NCI-H446 (cell line): Measurements from ENCODE around the gene AQP2.

ENCODE experiments used
- DNase-seq, 2 experiments: peaks; one replicate each; lab custom pipeline; 2025; lab: John Stamatoyannopoulos, UW

The AQP2 gene

GRCh38 chr12:49920241-49920914 is 30.2 kb upstream of the AQP2 start:
- DNase-seq = no peak

DNA sequence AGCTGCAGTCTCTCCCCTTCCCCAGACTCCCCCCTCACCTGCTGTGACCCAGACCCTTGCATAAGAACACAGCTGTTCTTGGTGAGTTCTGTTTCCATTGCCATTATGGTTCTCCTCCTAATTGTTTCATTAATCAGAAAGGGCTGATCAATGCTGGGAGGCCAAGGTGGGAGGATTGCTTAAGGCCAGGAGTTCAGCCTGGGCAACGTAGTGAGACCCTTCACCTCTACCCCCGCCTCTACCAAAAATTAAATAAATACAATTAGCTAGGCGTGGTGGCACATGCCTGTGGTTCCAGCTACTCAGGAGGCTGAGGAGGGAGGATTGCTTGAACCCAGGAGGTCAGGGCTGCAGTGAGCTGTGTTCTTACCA is 29.6 kb upstream of the AQP2 start:
- no peak for DNase-seq

DNA sequence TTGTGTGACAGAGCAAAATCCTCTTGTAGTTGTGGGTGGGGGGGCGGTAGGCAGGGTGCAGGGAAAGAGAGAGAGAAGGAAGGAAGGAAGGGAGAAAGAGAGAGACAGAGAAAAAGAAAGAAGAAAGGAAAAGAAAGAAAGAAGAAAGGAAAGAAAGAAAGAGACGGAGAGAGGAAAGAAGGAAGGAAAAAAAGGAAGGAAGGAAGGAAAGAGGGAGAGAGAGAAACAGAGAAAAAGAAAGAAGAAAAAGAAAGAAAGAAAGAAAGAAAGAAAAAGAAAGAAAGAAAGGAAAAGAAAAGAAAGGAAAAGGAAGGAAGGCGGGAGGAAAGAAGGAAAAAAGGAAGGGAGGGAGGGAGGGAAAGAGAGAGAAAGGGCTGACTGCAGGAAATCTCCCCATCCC is 29.2 kb upstream of the AQP2 start:
- DNase-seq = no peak

- no peak for DNase-seq
These were observed 28.6 kb upstream of the AQP2 start for GRCh38 chr12:49921936-49922335.

- DNase-seq = no peak
These were observed 28.0 kb upstream of the AQP2 start for GRCh38 chr12:49922349-49923034.

DNA sequence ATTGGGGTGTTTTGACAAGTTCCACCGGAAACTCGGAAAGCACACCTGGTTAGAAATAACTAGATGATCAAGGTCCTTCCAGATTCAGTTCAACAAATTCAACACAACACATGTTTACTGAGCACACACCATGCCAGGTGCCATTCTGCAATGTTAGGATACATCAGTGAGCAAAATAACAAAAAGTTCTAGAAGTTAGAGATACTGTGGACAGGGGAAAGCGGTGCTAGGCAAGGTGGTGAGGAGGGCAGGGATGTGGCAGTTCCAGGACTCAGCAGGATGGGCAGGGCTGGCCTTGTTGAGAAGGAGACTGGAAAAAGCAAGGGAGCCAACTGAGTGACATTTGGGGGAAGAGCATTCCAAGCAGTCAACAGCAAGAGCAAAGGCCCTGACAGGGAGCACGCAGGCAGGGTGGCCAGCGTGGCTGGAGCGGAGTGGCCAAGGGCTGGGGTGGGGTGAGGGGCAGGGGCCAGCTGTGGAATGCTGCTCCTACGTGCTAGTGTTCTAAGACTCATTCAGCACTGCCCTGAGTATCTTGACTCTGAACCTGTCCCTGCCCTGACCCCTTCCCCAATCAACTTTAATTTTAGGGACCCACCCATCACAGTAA is 27.4 kb upstream of the AQP2 start:
- DNase-seq = no peak

- DNase-seq = no peak
These were observed 26.5 kb upstream of the AQP2 start for GRCh38 chr12:49923880-49924556.

GRCh38 chr12:49924628-49925246 is 25.8 kb upstream of the AQP2 start:
- DNase-seq = no peak

GRCh38 chr12:49925433-49926204 is 24.9 kb upstream of the AQP2 start:
- DNase-seq = no peak

- no peak for DNase-seq
These were observed 22.1 kb upstream of the AQP2 start for GRCh38 chr12:49928471-49928870.

GRCh38 chr12:49929581-49929980 is 21.0 kb upstream of the AQP2 start:
- DNase-seq = no peak

DNA sequence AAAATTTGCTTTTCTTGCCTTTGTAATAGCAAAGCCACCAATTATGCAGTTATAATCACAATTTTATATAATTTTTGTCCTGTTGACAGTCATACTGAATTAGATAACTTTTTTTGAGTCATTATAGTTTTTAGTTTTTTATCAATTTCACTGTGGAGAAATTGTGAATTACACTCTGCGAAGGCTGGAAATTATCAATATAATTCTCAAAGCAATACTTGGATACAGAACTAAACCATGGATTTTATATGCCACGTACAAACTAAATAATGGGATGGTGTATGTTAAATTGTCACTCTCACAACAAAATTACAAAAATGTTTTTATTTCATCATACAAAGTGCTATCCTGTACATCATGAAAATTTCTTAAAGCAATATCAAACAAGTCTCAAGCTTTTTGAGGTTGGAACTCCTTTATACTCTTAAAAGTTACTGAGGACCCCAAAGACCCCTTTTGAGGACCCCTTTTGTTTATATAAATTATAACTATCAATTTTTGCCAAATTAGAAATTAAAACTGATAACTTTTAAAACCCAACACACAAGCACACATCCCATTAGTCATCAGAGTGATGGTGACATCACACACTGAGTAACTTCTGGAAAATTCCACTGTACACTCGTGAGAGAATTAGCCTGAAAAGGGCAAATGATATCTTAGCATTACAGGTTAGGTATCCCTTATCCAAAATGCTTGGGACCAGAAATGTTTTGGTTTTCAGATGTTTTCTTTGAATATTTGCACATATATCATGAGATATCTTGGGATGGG is 19.8 kb upstream of the AQP2 start:
- no peak for DNase-seq

DNA sequence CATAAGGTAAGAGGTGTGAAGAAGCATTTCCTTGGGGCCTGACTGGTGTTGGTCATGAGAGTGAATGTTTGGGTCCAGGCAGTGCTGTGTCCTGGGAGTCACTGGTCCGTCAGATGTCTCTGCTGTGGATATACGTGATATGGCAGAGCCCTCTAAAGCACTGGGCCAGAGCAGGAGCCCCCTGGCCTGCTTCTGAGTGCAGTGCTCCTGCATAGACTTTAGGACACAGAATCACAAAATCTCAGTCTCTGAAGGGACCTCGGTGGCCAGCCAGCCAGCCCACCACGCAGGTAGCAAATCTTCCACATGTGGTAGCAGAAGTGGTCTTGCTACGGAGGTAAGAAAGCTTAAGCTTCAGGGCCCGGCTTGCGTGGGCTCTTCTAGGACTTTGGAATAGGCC is 18.5 kb upstream of the AQP2 start:
- no peak for DNase-seq

DNA sequence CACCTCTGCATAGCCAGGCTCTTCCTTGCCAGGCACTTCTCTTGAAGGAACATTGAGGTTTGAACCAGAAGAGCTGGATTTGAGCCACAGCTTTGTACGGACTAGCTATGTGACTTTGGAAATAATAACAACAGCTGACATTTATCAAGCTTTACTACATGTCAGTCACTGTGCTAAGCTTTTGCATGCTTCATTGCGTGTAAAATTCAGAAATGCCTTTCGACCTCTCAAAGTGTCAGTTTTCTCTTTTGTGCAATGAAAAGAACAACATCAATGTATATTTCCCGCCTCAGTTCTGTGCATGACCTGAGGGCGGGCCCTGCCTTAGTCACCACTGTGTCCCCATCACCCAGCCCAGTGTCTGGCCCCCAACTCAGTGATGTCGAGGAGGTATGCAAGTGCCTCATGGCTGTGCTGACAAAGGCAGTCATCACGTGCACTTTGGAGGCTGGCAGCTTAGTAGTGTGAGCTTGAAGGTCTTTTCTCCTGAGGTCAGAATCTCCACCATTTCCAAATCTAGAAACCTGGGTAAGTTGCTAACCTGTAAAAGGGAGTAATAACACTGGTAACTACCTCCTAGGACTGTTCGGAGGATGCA is 17.9 kb upstream of the AQP2 start:
- DNase-seq = no peak

DNA sequence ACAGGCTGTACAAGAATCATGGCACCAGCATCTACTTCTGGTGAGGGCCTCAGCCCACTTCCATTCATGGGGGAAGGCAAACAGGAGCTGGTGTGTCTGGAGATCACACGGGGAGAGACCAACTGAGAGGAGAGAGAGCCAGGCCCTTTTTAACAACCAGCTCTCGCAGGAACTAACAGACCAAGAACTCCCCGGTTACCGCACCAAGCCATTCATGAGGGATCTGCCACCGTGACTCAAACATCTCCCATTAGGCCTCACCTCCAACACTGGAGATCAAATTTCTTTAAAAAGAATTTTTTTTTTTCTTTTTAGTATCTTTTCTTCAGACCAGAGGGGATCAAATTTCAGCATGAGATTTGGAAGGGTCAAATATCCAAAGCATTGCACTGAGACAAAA is 16.7 kb upstream of the AQP2 start:
- no peak for DNase-seq

GRCh38 chr12:49934505-49934904 is 16.0 kb upstream of the AQP2 start:
- no peak for DNase-seq

DNA sequence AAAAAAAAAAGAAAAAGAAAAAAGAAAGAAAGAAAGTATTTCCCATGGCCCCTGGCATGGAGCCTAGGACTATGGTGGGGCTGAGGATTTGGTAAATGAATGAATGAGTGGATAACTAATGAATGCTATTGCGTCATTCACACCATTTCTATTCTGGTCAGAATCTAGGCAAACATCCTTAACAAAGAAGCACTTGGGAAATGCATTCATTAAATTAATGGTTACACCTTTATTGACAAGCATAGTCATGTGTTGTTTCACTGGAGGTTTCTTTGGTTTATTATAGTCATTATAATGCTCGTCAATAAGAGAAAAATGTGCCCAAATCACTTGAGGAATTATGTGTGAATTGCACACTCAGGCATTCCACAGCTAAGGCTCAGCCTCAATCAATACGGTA is 13.6 kb upstream of the AQP2 start:
- DNase-seq = no peak

- DNase-seq = no peak
These were observed 12.8 kb upstream of the AQP2 start for GRCh38 chr12:49937639-49938300.

DNA sequence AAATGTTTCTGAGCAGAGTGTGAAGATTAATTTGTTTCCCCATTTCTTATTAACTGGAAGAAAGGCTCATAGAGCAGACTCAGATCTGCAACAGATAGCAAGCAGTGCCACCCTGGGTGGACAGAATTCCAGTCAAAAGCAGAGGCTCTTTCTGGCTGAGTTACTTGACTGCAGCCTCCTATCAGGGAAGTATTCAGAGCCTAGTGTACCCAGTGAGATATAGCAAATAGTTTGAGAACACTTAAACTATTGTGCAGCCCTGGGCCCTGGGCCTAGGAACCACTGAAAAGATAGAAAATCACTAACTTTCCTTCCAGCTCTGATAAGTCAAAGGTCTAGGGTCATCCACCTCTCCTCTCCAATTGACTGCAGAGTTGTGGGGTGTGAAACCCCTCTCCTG is 11.2 kb upstream of the AQP2 start:
- DNase-seq = no peak

DNA sequence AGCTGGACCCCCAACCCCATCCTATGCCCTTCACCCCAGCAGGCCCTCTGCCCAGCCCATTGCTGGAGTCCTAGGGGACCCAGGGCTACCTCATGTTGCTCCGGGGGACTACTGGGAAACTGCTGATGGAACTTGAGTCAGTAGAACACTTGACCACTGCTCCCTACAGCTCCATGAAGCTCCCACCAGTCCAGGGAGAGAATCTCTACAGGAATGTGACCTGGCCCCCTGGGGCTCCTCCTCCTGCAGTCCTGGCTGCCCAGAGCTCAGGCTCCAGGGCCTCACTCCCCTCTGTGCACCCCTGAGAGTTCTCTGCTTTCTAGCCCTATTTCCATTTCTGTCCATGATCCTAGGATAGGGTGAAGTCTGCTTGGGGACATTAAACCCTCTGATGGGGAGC is 10.8 kb upstream of the AQP2 start:
- no peak for DNase-seq
